ENCODE measurements around the gene RNASEH2A.
"Not testable (repeated sequence)": the region's sequence is repeated elsewhere in the genome, so short reads cannot be mapped to it uniquely, and the experiment has no call there.

Gene RNASEH2A

DNA sequence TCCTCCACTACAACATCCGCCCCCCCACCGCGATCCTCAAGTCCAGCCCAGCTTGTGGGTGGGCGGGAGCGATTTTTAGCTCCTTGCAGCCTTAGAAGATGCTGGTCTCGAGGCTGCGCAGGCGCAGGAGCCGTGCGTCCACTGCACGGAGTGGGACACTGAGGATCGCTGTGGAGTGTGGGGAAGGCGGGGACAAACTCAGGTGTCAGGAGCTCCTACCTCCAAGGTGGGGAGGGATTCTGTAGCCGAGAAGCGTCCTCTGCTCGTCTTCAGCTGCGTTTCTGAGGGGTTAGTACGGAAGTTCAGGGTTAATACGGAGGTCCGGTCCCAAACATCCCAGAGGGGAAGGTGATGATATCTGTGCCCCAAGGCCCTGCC, 28.2 kb downstream of the RNASEH2A start, which contains the start of gene RTBDN:
TSS of gene RTBDN (minus strand) at position 14 of the 378 bp plus-strand sequence. CDS start 4,600 bp downstream, outside the sequence.
- DNase-seq, result no peak

DNA sequence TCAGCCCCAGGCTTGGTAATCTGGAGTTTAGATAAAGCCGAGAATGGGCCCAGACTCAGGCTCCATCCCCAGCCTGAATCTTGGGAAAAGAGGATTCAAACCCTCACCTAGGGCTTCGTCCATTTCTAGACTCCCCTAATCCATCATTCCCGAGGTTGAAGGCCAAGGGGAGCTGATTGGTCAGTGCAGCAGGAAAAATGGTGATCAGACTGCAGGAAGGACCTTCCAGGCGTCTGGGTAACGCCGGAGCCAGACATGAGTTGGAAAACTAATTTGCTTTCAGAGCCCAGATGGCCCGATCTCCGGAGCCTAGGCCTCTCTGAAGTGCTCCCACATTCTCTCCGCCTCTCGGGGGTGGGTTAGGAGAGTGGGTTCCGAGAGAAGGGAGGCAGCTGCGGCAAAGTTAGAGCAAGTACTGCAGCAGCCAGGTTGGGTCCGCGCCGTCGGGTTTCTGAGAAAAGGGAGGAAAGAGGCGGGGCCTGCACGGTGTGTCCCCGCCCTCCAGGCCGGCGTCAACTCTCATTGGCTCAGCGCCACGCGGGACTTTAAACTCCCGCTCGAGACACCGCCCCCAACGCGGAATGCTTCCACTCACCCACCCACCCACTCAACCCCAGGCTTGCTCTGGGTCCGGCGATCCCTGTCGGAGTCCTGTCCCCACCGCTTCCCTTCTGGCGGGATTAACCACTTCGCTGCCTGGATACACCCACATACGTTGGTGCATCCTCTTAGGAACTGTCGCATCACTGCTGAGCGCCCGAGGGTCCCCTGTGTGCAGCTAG, 28.8 kb downstream of the RNASEH2A start:
- peak; percentile 62 for DNase-seq

DNA sequence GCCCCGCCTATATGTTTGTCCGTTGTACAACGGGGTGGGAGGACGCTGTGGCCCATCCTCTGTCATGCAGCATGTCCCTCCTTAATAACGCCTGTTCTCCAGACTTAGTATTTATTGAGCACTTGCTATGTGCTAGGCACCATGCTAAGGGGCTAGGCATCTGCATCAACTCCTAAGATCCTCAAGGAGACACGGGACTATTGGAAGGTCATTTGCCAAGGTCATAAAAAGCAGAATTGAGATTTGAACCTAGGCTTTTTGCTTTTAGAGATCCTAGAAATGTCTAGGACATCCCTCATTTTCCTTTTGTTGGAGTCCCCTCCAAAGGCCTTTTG, 30.1 kb downstream of the RNASEH2A start:
- no peak for DNase-seq

DNA sequence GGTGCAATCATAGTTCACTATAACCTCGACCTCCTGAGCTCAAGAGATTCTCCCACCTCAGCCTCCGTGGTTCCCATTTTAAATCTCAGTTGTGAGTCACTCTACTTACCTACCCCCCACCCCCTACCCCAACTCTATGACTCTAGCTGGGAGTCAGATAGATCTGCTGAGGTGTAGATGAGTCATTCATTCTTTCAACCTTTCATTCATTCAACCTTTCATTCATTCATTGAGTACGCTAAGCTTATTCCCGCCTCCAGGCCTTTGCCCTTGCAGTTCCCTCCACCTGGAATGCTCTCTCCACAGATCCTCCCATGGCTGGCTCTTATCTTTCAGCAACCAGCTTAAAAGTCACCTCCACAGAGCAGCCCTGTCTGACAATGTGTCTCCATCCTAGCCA, 30.8 kb downstream of the RNASEH2A start:
- no peak for DNase-seq

DNA sequence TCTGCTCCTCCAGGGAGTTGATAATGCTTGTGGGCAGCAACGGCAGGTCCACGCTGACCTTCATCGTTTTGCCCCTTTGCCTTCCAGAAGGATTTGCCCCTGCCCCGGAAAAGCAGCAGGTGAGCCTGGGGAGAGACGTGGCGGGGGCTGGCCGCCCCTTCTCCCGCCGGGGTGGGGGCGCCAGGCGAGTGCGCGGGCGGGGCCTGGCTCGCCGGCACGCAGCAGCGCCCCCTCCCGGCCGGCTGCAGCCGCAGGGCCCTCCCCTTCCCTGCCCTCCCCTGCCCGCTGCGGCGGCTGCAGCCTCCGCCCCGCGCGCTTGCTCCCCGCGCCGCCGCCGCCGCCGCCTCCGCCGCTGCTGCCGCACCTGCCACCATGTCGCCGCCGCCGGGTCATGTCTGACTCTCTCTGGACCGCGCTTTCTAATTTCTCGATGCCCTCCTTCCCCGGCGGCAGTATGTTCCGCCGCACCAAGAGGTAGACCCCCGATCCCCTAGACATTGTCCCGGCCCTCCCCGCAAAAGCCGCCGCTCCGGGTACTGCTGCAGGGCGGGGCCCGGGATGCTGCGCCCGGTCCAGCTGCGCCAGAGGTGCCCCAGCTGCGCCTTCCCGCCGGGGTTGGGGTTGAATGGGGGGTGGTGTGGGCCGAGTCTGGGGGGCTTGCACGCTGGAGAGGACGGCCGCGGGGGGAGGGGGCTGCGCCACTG, 31.9 kb downstream of the RNASEH2A start, which contains the start of gene MAST1:
TSS of gene MAST1 (plus strand) at position 334 of the 704 bp plus-strand sequence. CDS start at position 392, 58 bp downstream.
- DNase-seq, result peak; percentile 68

DNA sequence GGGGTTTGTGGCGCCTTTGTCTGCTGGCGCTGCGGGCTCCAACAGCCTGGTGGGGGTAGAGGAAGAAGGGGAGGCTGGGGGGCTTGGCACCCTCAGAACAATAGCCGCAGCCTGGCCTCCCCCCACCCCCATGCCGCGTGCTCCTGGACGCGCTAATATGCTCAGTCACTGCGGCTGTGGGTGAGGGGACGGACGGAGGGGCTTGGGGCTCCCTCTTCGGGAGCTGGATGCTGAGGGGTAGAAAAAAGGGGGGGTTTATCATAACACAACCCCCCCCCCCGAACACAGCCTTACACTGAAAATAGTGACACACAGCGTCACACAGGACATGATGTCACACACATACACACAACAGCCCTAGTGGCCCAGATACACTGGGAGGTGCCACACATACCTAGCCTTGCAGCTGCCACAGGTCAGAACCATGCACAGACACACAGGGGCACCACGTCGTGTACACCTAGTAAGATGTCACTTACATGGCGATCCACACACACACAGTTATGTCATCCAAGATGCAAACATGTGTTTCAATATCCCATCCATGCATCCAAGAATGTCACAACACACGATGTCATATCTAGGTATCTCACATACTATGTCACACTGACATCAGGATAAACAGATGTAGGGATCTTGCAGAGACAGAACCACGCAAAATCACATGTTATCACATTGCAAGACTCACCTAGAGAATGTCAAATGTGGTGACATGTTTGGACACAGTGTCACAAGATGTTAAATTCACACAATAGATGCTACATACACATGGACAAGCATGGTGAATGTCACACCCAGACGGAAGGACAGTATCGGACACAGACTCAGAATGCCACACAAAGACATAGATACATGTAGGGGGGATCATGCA, 32.7 kb downstream of the RNASEH2A start:
- DNase-seq, result no peak

DNA sequence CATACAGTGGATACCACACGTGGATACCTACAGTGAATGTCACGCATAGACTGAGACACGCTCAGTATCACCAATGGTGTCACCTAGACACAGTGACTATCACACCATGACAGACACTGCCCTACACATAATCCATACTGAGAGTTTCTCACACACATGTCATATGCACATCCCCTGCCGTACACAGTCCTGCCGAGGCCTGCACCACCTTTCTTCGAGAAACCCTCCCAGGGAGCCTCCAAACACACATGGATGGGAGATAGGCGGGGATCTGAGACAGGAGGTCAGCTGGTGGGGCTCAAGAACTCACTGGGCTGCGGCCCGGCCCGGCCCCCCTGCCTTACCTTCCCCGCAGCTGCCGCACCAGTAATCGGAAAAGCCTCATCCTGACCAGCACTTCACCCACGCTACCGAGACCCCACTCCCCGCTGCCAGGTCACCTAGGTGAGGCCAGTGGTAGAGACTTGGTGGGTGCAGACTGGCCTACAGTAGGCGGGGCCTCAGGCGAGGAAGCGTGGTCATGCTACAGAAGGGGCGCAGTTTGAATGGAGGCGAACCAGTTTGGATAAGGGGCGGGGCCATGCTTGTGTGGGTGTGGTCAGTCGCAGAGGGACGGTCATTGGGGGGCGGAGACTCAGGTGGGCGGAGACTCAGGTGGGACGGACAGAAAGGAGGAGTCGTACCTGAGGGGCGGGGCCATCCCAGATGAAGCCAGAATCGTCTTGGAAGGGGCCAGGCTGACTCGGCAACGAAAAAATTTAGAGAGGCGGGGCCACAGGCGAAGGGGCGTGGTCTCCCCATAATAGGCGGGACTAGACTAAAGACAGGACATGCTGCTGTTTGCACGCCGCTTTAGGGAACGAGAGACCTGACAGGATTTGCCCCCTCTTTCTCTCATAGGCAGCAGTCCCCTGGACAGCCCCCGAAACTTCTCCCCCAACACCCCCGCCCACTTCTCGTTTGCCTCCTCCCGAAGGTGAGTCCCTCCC, 34.0 kb downstream of the RNASEH2A start:
- DNase-seq, result no peak

DNA sequence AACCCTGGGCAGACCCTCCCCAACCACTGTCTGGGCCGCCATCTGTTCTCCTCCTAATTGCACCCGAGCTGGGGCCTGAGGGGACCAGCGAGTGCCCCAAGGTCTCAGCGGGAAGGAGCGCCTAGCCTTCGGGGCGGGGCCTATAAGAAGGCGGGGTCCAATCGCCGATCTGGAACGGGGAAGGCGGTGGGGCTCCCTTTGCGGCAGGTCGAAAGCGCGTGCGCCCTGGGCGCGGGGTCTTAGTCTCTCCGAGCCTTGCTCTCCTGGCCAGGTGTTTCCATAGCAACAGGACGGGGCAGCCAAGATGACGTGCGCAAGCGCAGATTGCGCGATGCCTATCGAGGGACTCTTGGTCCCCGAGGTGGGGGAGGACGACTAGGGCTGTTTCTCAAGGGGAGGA, 34.7 kb downstream of the RNASEH2A start:
- DNase-seq, result no peak

DNA sequence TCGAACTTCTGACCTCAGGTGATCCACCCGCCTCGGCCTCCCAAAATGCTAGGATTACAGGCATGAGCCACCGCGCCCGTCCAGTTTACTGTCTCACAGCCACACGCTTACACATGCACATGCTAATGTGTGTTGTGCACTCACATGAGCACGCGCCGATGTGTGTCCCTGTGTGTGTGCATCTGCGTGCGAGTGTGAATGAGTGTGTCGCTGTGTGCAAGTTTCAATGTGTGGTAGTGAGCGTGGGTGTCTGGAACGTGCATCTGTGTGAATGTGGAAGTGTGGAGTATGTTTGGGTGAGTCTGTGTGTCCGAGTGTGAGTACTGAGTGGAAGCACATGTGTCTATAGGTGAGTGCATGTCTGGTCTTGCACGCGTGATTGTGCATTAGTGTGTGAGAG, 36.1 kb downstream of the RNASEH2A start:
- DNase-seq, result no peak

DNA sequence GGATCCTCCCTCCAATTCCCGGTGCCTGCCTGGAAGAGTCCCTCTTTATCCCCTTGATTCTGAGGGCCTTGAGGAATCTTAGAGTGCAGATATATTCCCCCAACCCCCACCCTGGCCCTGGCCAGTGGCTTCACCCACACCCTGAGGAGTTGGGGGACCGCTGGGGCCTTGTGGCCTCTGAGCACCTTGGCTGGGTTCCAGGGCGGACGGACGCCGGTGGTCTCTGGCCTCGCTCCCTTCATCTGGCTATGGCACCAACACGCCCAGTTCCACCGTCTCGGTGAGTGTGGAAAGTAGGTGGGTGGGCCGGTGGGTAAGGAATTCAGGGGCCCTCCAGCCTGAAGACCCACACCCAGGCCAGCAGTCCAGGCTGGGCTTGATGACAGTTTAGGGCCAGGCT, 36.9 kb downstream of the RNASEH2A start:
- DNase-seq, result no peak

DNA sequence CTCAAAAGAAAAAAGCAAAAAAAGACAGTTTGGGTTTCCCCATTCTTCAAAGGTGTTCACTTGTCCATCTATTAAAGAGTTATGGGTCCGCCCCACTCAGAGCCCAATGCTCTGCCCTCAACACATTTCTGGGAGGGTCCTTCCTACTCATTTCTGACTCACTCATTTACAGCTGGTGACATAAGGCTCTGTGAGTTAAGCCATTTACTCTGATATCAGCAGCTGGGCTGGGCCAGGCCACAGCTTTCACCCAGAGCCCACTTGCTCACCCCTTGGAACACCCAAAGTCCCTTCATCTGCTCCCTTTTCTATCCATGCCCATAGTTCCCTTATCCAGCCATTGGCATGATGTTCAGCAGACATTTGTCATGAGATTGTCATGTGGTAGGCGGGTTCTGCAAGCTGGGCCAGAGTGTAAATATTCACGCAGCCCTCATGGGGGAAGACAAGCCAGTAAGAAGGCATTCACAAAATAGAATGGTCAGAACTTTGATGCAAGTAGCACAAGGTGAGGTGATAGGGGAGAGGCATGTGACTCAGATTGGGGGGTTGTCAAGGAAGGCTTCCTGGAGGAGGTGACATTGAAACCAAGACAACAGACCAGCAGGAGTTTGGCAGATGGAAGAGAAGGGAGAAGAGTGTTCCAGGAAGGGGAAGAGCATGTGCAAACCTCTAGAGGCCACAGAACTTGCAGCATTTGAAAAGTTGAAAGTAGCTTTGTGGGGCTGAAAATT, 37.8 kb downstream of the RNASEH2A start:
- no peak for DNase-seq

DNA sequence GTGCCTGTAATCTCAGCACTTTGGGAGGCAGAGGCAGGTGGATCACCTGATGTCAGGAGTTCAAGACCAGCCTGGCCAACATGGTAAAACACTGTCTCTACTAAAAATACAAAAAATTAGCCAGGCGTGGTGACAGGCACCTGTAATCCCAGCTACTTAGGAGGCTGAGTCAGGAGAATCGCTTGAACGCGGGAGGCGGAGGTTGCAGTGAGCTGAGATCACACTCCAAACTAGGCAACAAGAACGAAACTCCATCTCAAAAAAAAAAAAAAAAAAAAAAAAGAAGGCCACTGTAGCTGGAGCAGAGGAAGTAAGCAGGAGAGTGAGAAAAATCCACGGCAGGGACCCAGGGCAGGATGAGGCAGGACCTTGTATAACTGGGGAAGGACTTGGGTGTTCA, 40.2 kb downstream of the RNASEH2A start:
- DNase-seq, result not testable (repeated sequence)

DNA sequence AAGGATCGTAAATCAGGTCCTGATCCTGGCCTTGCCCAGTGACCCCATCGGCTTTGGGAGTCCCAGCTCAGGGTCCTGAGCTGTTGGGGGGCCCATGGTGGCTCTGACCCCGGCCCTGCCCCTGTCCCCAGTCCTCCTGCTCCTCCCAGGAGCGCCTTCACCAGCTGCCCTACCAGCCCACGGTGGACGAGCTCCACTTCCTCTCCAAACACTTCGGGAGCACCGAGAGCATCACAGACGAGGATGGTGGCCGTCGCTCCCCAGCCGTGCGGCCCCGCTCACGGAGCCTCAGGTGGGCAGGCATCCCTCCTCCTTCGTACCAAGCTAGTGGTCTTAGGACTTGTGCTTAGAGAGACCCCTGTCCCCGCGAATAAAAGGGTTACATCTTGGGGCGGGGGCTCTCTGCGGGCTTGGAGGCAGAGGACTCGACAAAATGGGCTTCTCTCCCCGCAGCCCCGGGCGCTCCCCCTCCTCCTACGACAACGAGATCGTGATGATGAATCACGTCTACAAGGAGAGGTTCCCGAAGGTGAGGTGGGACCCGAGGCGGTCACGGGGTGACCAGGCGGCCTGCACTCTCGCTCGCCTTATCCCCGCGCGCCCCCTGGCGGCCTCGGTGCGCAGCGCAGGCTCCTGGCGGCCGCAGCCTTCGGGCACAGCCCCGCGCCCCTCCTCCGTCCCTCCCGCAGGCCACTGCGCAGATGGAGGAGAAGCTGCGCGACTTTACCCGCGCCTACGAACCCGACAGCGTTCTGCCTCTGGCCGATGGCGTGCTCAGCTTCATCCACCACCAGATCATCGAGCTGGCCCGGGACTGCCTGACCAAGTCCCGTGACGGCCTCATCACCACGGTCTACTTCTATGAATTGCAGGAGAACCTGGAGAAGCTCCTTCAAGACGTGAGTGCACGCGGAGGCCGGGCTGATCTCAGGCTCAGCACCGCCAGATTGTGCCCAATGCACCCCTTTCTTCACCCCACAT, 41.1 kb downstream of the RNASEH2A start:
- DNase-seq, result peak; percentile 57

DNA sequence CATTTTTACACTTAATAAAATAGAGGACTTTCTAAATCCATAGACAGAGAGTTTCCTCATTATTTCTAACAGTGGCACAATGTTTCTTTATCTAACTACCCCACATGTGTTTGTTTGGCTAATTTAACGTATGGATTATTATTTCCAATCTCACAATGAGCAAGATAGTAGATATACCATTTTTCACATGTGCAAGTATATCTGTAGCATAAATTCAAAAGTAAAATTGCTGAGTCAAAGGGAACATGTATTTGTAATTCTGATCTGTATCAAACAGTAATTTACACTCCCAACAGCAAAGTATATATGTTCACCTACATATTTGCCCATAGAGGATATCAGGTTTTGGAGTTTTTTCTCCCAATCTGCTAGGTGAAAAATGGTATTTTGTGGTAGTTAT, 50.3 kb downstream of the RNASEH2A start:
- no peak for DNase-seq

DNA sequence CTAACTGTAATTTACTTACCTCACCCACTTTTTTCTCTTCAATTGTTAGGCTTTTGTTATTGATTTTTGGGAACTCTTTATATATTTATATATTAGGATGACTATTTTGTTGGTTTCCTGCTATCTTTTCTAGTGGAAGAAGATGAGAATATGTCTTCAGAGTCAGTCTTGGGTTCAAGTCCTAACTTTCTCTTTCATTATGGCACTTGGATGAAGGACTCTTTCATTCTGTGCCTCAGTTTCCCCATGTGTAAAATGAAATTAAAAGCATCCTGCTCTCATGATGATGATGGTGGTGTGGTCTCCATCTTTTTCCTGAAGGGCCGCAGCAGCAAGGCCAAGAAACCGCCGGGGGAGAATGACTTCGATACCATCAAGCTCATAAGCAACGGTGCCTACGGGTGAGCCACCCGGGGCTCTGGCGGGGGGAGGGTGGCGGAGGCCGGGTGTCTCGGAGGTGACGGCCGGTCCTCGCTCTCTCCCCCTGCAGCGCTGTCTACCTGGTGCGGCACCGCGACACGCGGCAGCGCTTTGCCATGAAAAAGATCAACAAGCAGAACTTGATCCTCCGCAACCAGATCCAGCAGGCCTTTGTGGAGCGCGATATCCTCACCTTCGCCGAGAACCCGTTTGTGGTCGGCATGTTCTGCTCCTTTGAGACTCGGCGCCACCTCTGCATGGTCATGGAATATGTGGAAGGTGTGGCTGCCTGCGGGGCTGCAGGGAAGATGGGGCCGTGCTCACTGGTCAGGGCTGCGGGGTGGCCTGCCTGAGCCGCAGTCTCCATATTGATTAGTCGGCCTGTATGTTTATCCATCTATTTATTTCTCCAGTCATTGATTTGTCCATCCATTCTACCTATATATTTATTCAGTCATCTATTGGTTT, 51.9 kb downstream of the RNASEH2A start:
- DNase-seq, result no peak

DNA sequence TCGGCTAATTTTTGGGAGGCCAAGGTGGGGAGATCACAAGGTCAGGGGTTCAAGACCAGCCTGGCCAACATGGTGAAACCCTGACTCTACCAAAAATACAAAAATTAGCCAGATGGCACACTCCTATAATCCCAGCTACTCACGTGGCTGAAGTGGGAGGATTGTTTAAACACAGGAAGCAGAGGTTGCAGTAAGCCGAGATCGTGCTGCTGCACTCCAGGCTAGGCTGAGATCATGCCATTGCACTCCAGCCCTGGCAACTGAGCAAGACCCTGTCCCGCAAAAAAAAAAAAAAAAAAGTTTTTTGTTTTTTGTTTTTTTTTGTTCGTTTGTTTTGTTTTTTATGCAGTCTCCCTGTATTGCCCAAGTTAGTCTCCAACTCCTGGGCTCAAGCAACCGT, 53.2 kb downstream of the RNASEH2A start:
- DNase-seq, result no peak

Measured in NCI-H1092 (cell line).